Sigmoid colon (tissue), 7 donors: ENCODE measurements around the gene VRTN. TPM values are rescaled to one million over a fixed set of nuclear protein-coding genes. Genes with fewer than 3 reads are reported as not detected.

Source experiments
- DNase-seq: peaks from one replicate; pipeline ENCODE4 v3.0.0-alpha.2; 2019
- H3K27ac ChIP-seq, 4 donors: fragments of 200-600 bp; sonication (generic); one replicate each; pipeline ENCODE4 v1.5.1; 2016 to 2019; ENCODE audit warnings: mild to moderate bottlenecking in 1 of 4
- H3K27me3 ChIP-seq, 3 donors: fragments of 200-600 bp; sonication (generic); one replicate each; pipeline ENCODE4 v1.5.1; 2019; ENCODE audit warnings: mild to moderate bottlenecking in 1 of 3
- H3K36me3 ChIP-seq, 4 donors: fragments of 200-600 bp; sonication (generic); one replicate each; pipeline ENCODE4 v1.5.1; 2016 to 2019
- H3K4me1 ChIP-seq, 4 donors: fragments of 200-600 bp; sonication (generic); one replicate each; pipeline ENCODE4 v1.5.1; 2017 to 2019
- H3K4me3 ChIP-seq, 4 donors: fragments of 200-600 bp; sonication (generic); one replicate each; pipeline ENCODE4 v1.5.1; 2017 to 2019; ENCODE audit warnings: mild to moderate bottlenecking in 2 of 4, moderate library complexity in 1 of 4
- H3K9me3 ChIP-seq, 4 donors: fragments of 200-600 bp in 3 of 4; sonication (generic) in 3 of 4; one replicate each; pipeline versions ENCODE4 v1.5.1 to v1.6.1; 2013 to 2019
- CTCF ChIP-seq, 4 experiments: fragments of 450-650 bp in 3 of 4; fragments of 200-600 bp in 1 of 4; IDR thresholded peaks; one replicate each; pipeline ENCODE4 v1.5.1; 2016 to 2019; ENCODE audit warnings: antibody characterized with exemption in 4 of 4, mild to moderate bottlenecking in 3 of 4, moderate library complexity in 2 of 4
- EP300 ChIP-seq, 4 donors: sonication (generic); formaldehyde crosslinking; IDR thresholded peaks; one replicate each; pipeline ENCODE4 v1.6.1; 2017; ENCODE audit warnings: antibody characterized with exemption in 4 of 4
- POLR2A ChIP-seq, 2 donors: fragments of 450-650 bp; IDR thresholded peaks; one replicate each; pipeline ENCODE4 v1.6.1; 2016; ENCODE audit warnings: antibody characterized with exemption in 2 of 2, mild to moderate bottlenecking in 2 of 2, moderate library complexity in 2 of 2
- POLR2AphosphoS5 ChIP-seq, 4 donors: sonication (generic); formaldehyde crosslinking; IDR thresholded peaks; one replicate each; pipeline ENCODE4 v1.6.1; 2017; ENCODE audit warnings: antibody characterized with exemption in 4 of 4
- WGBS, 2 donors: extraction: QIAGEN DNeasy Blood & Tissue Kit; methylation state at CpG; one replicate each; pipeline ENCODE4 v1.1.7; 2013; 5-methylcytosine and 5-hydroxymethylcytosine counted together
- intact Hi-C: fragments of 100-400 bp; cut with DNase I; formaldehyde crosslinking; loops from one replicate; pipeline ENCODE4 v1.15.1; 2023
- polyA plus RNA-seq, 3 donors: library from polyadenylated mRNA; stranded (reverse); fragments of 200-250 nt; gene quantifications; one replicate each; pipeline ENCODE4 v1.2.3, GENCODE V29; 2013
- total RNA-seq, 4 donors: library from RNA; depleted of rRNA; stranded (reverse); fragments of >200 nt; gene quantifications; one replicate each; pipeline ENCODE4 v1.1.0, GENCODE V29; 2016
- donor health status: healthy with polysubstance abuse.
- donor health status: Bipolar disorder and iron deficiency.
- donor health status: healthy.

Gene VRTN
- not detected for total RNA-seq
- polyA plus RNA-seq = under 1 TPM in 2 of 3 donors, not detected in 1; 0.23 to 0.25 TPM

DNA sequence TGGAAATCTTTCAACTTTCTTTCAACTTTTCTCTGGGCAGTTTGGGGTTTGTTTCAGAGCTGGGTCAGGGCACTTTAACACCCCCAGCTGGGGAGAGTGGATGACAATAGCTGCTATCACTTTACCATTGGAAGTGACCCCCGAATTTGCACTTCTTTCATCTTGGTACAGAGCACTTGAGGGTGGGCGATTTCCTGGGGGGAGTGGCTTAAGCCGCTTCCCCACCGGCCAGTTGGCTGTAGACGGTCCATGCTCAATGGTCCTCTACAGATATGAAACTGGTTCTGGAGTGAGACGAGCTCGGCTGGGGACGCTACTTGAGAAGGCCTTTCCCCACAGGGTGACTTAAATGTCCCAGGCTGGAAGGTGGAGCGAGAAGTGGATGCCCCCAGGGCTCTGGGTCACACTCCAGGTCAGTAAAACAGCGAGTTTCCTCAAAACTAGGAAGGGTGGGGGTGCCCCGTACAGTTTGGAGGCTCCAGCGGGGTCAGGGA, at the start of gene VRTN:
Gene VRTN (plus strand): TSS at position 231 of the 494 bp plus-strand sequence. CDS start 8,313 bp downstream, outside the sequence.
- no peak within 1 kb of the TSS for H3K4me3 ChIP-seq
- intact Hi-C loops = no loop called here
- no peak within 1 kb of the TSS for H3K27ac ChIP-seq

DNA sequence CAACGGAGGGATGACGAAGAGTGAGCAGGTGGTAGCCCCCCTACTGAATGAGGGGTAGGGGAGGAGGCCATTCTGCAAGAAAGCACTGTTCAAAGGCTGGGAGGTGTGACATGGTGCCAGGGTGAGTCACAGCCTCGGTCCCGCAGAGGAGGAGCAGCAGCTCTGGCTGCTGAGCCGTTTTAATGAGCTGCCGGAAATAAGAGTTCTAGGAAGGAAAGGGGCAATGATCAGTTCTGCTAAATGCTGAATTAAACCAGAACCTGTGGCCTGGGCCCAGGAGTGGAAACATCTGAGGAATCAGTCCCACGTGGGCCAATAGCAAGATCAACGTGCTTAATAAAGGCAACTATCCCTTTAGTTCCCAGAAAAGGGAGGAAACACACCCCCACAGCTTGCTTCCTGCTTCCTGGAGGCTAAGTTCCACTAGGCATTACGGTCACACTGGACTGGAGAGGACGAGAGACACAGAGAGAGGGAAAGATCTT, 49.2 kb upstream of the VRTN start:
- TF ChIP-seq EP300 (IDR thresholded peaks at IDR 0.05) (no peak), POLR2A (IDR thresholded peaks at IDR 0.05) (no peak), POLR2AphosphoS5 (IDR thresholded peaks at IDR 0.05) (peak in 2 of 4 donors; percentile 19 to 53), CTCF (IDR thresholded peaks at IDR 0.05) (no peak)
- peak overlapping the region in 3 of 4 donors; percentile 33 to 50 (median 43) for H3K27ac ChIP-seq

More for the DNA sequence above, at the start of gene VRTN:
- peak; percentile 34 for DNase-seq
- Histone ChIP-seq H3K27me3 (peaks cover 0 to 74% (median 24%) of the 10 kb centered on the region in 3 donors), H3K9me3 (no peaks in the 10 kb centered on the region), H3K36me3 (no peaks in the 10 kb centered on the region), H3K4me1 (no peaks in the 10 kb centered on the region)
- WGBS, 2 donors = 77 to 82% methylated on average over 12 of the region's 12 CpGs
- TF ChIP-seq EP300 (IDR thresholded peaks at IDR 0.05) (no peak), CTCF (IDR thresholded peaks at IDR 0.05) (no peak), POLR2AphosphoS5 (IDR thresholded peaks at IDR 0.05) (no peak), POLR2A (IDR thresholded peaks at IDR 0.05) (no peak)

DNA sequence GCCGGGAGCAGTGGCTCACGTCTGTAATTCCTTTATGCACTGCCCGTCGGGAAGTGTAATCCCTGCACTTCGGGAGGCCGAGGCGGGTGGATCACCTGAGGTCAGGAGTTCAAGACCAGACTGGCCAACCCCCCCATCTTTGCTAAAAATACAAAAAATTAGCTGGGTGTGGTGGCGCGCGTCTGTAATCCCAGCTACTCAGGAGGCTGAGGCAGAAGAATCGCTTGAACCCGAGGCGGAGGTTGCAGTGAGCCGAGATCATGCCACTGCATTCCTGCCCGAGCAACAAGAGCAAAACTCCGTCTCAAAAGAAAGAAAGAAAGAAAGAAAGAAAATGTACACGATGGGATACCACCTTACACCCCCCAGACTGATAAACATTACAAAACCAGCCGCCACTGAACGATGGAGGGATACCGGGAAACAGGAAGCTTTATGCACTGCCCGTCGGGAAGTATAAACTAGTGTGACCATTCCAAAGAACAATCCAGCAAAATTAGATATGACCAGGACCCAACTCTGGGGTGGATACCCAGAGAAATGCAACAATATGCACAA, 46.6 kb upstream of the VRTN start:
- TF ChIP-seq POLR2AphosphoS5 (IDR thresholded peaks at IDR 0.05) (no peak), CTCF (IDR thresholded peaks at IDR 0.05) (no peak), EP300 (IDR thresholded peaks at IDR 0.05) (no peak), POLR2A (IDR thresholded peaks at IDR 0.05) (no peak)
- Histone ChIP-seq H3K27ac (peak overlapping the region; percentile 76 to 90 (median 88)), H3K36me3 (peaks cover 0 to 30% (median 11%) of the 10 kb centered on the region in 4 donors), H3K27me3 (no peaks in the 10 kb centered on the region), H3K4me3 (peak overlapping the region; percentile 50 to 87 (median 82)), H3K9me3 (no peaks in the 10 kb centered on the region), H3K4me1 (peaks cover 0 to 31% (median 22%) of the 10 kb centered on the region in 4 donors)
- intact Hi-C loops = loop anchor here (5.0 kb wide), 1 partner anchor 44 kb away; no protein-coding TSS in a partner anchor
- 25 to 27% methylated on average over 22 of the region's 22 CpGs for WGBS, 2 donors
- no peak for DNase-seq

More for the DNA sequence above, 49.2 kb upstream of the VRTN start:
- 57 to 85% methylated on average over 10 of the region's 10 CpGs for WGBS, 2 donors
- DNase-seq = no peak
- Histone ChIP-seq H3K27me3 (no peaks in the 10 kb centered on the region), H3K4me3 (no peak overlapping the region), H3K36me3 (peaks cover 0 to 52% (median 18%) of the 10 kb centered on the region in 4 donors), H3K4me1 (peaks cover 0 to 31% (median 22%) of the 10 kb centered on the region in 4 donors), H3K9me3 (no peaks in the 10 kb centered on the region)
- intact Hi-C loops = no loop called here

DNA sequence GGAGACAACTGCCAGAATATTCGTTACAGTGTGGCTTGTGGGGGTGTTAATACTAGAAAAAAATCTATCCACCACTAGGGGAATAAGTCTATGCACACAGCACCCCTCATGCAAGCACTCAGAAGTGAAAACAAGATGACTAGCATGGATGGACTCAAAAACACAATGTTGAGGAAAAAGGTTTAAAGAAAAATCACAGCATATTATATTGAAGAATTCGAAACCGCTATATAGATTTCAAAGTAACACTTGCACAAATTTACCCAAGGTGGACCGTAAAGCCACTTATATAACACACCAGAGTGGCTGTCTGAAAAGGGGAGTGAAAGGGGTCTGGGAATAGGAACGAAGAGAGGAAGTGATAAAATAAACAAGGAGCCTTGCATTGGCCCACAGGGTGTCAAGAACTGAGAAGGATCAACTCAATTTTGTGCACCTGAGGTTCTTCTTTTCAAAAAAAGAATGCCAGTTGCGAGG, 46.1 kb upstream of the VRTN start:
- WGBS, 2 donors = 1% methylated on average over 6 of the region's 6 CpGs
- H3K27ac ChIP-seq = peak overlapping the region; percentile 76 to 90 (median 88)
- intact Hi-C loops = loop anchor here (5.0 kb wide), 1 partner anchor 45 kb away; no protein-coding TSS in a partner anchor
- DNase-seq = no peak
- no peaks in the 10 kb centered on the region for H3K9me3 ChIP-seq
- peaks cover 0 to 25% (median 10%) of the 10 kb centered on the region in 4 donors for H3K36me3 ChIP-seq
- H3K4me3 ChIP-seq = peak overlapping the region; percentile 50 to 87 (median 82)
- H3K27me3 ChIP-seq = no peaks in the 10 kb centered on the region
- H3K4me1 ChIP-seq = peaks cover 0 to 31% (median 22%) of the 10 kb centered on the region in 4 donors
- TF ChIP-seq POLR2A (IDR thresholded peaks at IDR 0.05) = no peak
- TF ChIP-seq CTCF (IDR thresholded peaks at IDR 0.05) = peak; percentile 33 to 61 (median 44)
- TF ChIP-seq EP300 (IDR thresholded peaks at IDR 0.05) = no peak
- TF ChIP-seq POLR2AphosphoS5 (IDR thresholded peaks at IDR 0.05) = peak in 1 of 4 donors; percentile 13
